GF-D8 (cell line): ENCODE measurements around the gene ZFYVE28.
"Not testable (repeated sequence)": the region's sequence is repeated elsewhere in the genome, so short reads cannot be mapped to it uniquely, and the experiment has no call there.

Experiments
- DNase-seq: peaks from one replicate; lab custom pipeline; 2025; lab: John Stamatoyannopoulos, UW

ZFYVE28 gene

DNA sequence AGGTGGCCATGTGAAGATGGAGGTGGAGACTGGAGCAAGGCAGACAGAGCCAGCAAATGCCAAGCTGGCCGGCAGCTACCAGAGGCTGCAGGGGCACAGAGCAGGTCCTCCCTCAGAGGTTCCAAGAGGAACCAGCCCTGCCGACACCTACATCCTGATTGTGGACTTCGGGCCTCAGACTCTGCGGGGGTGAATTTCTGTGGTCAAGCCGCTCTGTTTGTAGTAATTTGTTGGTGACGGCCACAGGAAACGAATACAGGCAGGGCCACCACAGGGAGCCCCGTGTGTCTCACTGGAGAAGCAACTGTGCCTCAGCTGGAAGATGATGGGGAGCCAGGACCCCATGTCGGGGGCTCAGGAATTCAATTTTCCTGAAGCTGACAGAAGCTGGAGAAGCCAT is 28.3 kb downstream of the ZFYVE28 start:
- DNase-seq = no peak

DNA sequence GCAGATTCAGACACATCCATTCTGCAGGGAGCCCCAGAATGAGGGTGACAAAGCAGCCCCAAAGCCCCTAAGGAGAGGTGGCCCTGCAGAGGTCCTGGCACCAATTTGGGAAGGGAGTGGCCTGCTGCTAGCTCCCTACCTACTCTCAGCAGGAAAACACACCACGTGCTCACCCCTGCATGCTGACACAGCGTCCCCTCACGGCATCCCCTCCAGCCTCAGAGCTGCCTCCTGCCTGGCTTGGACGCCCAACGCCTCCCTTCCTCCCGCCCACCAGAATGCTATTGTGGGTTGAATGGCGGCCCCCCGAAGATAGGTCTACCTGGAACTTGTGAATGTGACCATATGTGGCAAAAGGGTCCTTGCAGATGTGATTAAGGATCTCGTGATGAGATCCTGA is 28.8 kb downstream of the ZFYVE28 start:
- no peak for DNase-seq

DNA sequence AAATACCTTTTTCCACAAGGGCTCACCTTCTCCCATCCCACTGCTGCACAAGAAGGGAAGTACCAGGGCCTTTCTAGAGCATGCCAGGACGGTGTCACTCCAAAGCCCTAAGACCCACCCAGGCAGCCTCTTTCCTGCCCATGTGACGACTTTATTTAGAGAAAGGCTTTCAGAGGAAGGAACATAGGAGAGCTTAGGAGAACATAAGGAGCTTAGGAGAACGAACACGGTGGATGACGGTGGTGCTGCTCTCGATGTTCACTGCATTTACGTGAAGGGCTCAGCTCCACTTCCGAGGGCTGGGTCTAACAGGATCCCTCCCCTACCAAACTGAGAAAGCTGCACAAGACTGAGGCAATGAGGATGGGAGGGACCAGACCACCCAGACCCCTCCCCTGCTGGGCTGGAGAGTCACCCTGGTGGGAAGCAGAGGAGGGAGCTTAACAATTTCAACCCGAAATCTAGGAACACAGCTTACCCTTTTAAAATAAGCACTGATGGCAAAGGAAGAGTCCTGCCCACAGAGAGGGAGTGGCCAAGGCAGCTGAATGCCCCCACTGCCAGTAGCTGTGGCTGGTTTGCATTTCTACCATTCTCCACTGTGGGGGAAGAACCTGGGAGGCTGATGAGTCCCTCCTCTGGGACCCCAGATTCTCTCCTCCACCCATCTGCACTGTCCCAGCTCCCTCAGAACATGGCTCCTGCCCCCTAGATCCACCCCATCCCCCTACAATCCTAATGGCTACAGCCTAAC is 29.8 kb downstream of the ZFYVE28 start:
- DNase-seq = no peak

DNA sequence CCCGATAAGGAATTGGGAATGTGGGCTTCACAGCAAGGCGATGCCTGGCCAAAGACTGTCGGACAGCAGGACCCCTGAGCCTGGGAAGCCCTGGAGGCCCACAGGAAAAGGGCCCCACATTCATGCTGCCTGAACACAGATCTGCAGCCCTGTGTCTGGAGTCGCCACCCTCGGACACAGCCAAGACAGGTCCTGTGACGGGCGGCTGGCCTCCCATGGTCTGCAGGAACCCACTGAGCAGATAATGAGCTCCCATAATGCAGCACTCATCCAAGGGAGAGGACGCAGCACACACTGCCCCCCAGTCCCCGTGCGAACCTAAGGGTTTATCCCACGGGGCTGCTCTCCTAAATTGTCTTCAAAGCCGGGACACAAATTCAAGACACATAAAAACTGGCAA is 30.6 kb downstream of the ZFYVE28 start:
- no peak for DNase-seq

- no peak for DNase-seq
Observed at GRCh38 chr4:2387218-2387617, 31.2 kb downstream of the ZFYVE28 start.

- no peak for DNase-seq
Observed at GRCh38 chr4:2386717-2387116, 31.7 kb downstream of the ZFYVE28 start.

- no peak for DNase-seq
Observed at GRCh38 chr4:2385516-2385915, 32.9 kb downstream of the ZFYVE28 start.

- DNase-seq = no peak
Observed at GRCh38 chr4:2384245-2384644, 34.2 kb downstream of the ZFYVE28 start.

GRCh38 chr4:2383760-2384159 is 34.7 kb downstream of the ZFYVE28 start:
- DNase-seq = no peak

- not testable (repeated sequence) for DNase-seq
Observed at GRCh38 chr4:2383220-2383631, 35.2 kb downstream of the ZFYVE28 start.

DNA sequence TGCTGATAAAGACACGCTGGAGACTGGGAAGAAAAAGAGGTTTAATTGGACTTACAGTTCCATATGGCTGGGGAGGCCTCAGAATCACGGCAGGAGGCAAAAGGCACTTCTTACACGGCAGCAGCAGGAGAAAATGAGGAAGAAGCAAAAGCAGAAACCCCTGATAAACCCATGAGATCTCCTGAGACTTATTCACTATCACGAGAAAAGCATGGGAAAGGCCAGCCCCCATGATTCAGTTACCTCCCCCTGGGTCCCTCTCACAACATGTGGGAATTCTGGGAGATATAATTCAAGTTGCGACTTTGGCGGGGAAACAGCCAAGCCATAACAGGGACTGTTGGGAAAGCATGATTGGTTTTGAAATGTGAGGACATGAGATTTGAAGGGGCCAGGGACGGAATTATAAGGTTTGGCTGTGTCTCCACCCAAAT is 35.7 kb downstream of the ZFYVE28 start:
- not testable (repeated sequence) for DNase-seq

- not testable (repeated sequence) for DNase-seq
Observed at GRCh38 chr4:2380589-2380988, 37.9 kb downstream of the ZFYVE28 start.

- no peak for DNase-seq
Observed at GRCh38 chr4:2378898-2379297, 39.5 kb downstream of the ZFYVE28 start.

DNA sequence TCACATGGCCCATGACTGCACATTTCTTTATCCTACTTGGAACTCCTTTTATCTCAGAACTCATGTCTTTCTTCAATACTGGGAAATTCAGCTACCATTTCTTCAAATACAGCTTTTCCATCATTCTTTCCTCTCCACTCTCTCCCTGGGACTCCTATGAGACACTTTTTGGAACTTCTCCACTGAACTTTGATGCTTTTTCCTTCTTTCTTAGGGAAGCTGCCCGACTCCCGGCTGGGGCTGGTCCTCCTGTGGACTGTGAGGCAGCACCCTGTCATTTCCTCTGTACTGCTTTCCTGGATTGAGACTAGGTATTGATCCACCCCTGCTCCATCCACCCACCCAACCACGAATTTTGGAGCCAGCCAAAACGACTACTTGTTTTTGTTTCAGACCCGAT is 40.0 kb downstream of the ZFYVE28 start:
- no peak for DNase-seq

DNA sequence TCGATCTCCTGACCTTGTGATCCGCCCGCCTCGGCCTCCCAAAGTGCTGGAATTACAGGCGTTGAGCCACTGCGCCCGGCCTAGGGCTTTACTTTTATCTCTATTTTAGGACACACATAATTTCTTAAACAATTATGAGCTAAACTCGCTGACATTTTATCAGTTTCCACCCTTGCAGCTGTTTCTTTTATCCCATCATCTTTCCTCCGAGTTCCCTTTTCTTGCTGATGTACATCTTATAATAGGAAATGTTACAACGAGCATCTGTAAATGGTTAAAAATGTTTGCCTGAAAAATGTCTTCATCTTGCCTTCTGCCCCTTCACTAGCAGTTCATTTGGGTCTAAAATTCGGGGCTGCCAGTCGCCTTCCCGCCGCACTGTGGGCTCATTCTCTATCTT is 41.2 kb downstream of the ZFYVE28 start:
- no peak for DNase-seq

GRCh38 chr4:2375427-2375826 is 43.0 kb downstream of the ZFYVE28 start:
- no peak for DNase-seq

DNA sequence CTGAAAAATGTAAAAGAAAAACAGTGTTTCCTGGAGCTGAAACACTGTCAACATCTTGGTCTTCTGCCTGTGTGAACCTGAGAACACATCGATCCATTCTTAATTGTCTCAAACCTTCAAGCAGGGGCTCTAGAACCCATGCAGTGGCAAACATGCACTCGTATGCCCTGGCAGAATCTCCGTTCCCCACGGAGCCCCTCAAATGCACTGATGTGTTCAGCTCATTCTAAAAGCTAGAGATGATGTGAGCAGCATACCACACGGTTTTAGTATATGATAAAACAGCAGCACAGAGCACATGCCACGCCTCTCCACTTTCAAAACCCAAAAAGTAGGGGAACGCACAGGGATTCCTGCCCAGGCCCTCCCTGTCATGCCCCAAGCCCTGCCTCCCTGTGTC is 44.9 kb downstream of the ZFYVE28 start:
- DNase-seq = no peak

GRCh38 chr4:2372488-2373030 is 45.9 kb downstream of the ZFYVE28 start:
- no peak for DNase-seq

GRCh38 chr4:2371765-2372487 is 46.5 kb downstream of the ZFYVE28 start:
- no peak for DNase-seq

DNA sequence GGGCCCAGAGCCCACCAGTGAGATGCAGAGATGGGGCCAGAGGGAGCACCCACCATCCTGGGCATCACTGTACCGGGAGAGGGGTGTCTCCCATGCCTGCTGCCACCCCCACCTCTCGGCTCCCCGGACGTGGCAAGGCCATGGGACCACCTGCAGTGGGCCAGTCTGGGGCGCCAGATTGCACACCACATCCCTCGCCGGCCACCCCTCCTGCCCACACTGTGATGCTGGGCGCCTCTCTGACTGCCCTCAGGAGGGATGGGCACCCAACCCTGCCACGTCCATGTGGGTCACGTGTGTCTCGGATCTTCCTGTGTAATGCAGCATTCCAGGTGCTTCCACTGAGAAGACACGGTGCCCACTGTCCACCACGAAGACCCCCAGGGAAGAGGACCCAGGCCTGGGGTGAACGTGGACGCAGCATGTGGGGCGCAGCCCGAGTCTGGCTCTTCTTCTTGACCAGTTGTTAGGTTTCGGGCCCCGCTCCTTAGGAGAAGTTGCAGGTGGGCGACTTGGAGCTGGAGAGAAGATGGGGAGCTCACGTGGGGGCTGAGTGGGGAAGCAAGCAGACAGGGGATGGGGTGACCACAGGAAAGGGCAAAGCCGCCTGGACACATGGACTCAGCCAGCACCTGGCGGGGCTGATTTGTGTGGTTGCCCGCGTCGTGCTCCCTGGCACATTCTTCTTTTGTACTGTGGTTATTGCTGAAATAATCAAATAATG is 47.7 kb downstream of the ZFYVE28 start:
- no peak for DNase-seq

- no peak for DNase-seq
Observed at GRCh38 chr4:2368746-2369437, 49.6 kb downstream of the ZFYVE28 start.

DNA sequence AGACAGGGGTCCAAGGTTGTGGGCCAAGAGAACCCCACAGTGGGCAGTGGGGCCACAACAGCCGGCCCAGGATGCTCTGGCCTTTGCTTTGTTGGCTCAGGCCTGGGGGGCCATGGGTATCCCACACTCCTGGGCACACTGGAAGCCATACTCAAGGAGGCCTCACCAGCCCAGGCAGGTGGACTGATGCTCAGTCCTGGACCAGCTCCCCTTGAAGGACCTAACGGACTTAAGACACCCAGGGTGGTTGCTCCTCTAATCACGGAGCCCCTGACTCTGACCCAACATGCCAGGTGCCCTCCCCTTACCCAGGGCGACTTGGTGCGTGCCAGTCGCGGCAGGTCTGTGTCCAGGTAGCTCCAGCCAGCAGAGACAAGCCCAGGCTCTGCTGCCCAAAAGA is 50.8 kb downstream of the ZFYVE28 start:
- no peak for DNase-seq
